ENCODE measurements around the gene GBA2. TPM values are rescaled to one million over a fixed set of nuclear protein-coding genes. Genes with fewer than 3 reads are reported as not detected.

The GBA2 gene
- total RNA-seq, 1 donor from 2014 or later = 77.3 TPM

DNA sequence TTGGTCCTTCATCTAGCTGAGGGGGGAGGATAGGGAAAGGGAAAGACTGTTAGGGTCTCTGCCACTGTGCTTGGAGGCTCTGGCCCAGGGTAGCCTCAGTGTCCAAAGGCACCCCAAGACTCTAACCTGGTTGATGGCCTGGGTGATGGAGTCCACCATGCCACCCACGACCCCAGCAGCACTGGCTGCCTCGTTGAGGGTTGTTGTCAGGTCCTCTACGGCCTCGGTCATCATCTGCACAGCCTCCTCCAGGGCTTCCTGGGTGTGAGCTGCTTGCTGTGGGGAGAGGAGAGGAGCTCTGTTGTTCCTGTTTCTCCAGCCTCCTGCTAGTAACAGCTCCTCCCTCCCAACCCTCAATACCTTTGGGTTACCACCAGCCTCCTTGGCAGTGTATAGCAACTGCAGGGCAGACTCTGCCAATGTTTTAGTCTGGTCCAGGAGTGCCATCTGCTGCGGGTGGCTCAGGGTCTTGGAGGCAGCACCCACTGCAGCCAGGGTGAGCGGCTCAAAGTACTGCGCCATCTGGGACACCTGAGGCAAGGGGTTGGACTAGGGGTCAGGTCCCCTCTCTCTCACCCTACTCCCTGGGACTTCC is 43.1 kb downstream of the GBA2 start:
- no peak for TF ChIP-seq POLR2AphosphoS5 (IDR thresholded peaks at IDR 0.05; ENCODE audit: insufficient read depth in 1 of 2, low read depth in 1 of 2)
- no peak for TF ChIP-seq POLR2A (IDR thresholded peaks at IDR 0.05)
- TF ChIP-seq, protein P1, sequence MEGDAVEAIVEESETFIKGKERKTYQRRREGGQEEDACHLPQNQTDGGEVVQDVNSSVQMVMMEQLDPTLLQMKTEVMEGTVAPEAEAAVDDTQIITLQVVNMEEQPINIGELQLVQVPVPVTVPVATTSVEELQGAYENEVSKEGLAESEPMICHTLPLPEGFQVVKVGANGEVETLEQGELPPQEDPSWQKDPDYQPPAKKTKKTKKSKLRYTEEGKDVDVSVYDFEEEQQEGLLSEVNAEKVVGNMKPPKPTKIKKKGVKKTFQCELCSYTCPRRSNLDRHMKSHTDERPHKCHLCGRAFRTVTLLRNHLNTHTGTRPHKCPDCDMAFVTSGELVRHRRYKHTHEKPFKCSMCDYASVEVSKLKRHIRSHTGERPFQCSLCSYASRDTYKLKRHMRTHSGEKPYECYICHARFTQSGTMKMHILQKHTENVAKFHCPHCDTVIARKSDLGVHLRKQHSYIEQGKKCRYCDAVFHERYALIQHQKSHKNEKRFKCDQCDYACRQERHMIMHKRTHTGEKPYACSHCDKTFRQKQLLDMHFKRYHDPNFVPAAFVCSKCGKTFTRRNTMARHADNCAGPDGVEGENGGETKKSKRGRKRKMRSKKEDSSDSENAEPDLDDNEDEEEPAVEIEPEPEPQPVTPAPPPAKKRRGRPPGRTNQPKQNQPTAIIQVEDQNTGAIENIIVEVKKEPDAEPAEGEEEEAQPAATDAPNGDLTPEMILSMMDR (IDR thresholded peaks at IDR 0.05) = no peak
- Histone ChIP-seq H3K9me3 (no peaks in the 10 kb centered on the region), H3K27ac (no peak overlapping the region), H3K4me3 (no peak overlapping the region), H3K36me3 (peaks cover 21 to 95% of the 10 kb centered on the region in 2 donors), H3K4me1 (no peaks in the 10 kb centered on the region), H3K27me3 (no peaks in the 10 kb centered on the region)
- intact Hi-C loops (cut with DNase I) = no loop called here
- no peak for DNase-seq (ENCODE audit: extremely low spot score in 2 of 2)

DNA sequence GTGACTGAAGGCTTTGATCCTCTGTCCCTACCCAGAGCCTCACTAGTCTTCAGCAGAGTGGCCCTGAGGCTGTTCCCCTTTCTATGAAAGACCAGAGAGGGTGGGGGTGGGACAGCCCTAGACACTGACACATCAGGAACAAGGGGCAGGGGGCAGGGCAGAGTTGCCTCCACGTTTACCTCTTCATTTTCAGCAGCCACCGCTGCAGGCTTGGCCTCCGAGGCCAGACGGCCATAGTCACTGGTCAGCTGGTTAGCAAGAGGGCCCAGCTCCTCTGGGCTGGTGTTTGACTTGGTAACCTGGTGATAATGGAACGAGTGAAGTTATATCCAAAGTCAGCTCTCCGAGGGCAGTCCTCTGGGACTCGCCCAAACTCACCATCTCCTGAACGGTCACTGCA is 43.7 kb downstream of the GBA2 start:
- DNase-seq (ENCODE audit: extremely low spot score in 2 of 2) = no peak
- Histone ChIP-seq H3K36me3 (peaks cover 16 to 95% of the 10 kb centered on the region in 2 donors), H3K4me3 (no peak overlapping the region), H3K9me3 (no peaks in the 10 kb centered on the region), H3K27ac (no peak overlapping the region), H3K4me1 (no peaks in the 10 kb centered on the region), H3K27me3 (no peaks in the 10 kb centered on the region)
- intact Hi-C loops (cut with DNase I) = no loop called here
- TF ChIP-seq POLR2A (IDR thresholded peaks at IDR 0.05) = no peak
- TF ChIP-seq POLR2AphosphoS5 (IDR thresholded peaks at IDR 0.05; ENCODE audit: insufficient read depth in 1 of 2, low read depth in 1 of 2) = no peak
- TF ChIP-seq, protein P1 (IDR thresholded peaks at IDR 0.05) = no peak

DNA sequence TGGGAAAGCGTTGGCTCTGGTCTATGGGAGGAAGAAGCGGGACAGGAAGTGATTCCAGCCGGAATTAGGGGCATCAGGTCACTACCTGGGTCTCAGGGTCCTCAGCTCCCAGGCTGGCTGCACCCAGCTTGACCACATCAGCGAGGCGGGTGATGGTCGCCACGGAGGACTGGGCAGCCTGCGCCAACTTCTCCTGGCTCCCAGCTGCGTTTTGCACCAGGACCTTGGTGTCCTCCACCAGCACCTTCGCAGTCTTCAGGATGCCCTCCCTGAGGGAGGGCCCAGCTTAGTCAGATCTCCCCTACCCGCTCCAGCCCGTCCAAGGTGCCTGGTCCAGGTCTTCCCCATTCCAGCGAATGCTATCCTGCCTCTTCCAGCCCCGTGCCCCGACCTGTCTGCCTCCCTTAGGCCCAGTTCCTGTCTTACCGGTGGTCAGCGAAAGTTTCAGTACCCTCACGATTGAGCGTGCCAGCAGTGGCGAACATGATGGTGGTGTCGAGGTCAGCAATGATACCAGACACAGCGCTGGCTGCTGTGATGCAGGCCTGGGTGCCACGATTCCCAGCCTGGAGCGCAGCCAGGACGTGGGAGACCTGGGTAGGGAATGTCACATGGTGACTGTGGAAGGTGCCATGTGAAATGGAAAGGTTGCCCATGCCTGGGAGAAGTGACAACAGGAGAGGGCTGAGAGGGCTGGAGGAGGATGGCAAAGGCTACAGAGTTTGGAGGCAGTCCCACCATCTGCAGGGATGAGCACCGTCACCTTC is 44.9 kb downstream of the GBA2 start:
- peaks cover 16 to 100% of the 10 kb centered on the region in 2 donors for H3K36me3 ChIP-seq
- H3K27me3 ChIP-seq = no peaks in the 10 kb centered on the region
- no peak for DNase-seq (ENCODE audit: extremely low spot score in 2 of 2)
- no peak overlapping the region for H3K27ac ChIP-seq
- no peaks in the 10 kb centered on the region for H3K4me1 ChIP-seq
- no peaks in the 10 kb centered on the region for H3K9me3 ChIP-seq
- TF ChIP-seq POLR2AphosphoS5 (IDR thresholded peaks at IDR 0.05; ENCODE audit: insufficient read depth in 1 of 2, low read depth in 1 of 2) = peak in 1 of 2 donors; percentile 6
- TF ChIP-seq, protein P1 (IDR thresholded peaks at IDR 0.05) = no peak
- intact Hi-C loops (cut with DNase I) = no loop called here
- H3K4me3 ChIP-seq = no peak overlapping the region

DNA sequence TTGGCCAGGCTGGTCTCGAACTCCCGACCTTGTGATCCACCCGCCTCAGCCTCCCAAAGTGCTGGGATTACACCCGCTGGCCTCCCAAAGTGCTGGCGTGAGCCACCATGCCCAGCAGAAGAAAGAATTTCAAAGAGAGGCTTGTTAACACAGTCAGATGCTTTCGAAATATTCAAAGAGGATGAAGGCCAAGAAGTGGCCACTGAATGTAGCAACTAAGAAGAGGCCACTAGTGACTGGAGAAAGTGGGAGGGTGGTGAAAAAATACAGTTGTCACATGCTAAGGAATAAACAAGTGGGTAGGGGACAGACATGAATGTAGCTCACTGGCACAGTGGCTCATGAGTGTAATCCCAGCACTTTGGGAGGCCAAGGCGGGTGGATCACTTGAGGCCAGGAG is 46.3 kb downstream of the GBA2 start:
- Histone ChIP-seq H3K9me3 (no peaks in the 10 kb centered on the region), H3K4me1 (no peaks in the 10 kb centered on the region), H3K36me3 (peaks cover 16 to 100% of the 10 kb centered on the region in 2 donors), H3K27ac (no peak overlapping the region), H3K4me3 (no peak overlapping the region), H3K27me3 (no peaks in the 10 kb centered on the region)
- DNase-seq (ENCODE audit: extremely low spot score in 2 of 2) = no peak
- intact Hi-C loops (cut with DNase I) = no loop called here
- TF ChIP-seq POLR2AphosphoS5 (IDR thresholded peaks at IDR 0.05; ENCODE audit: insufficient read depth in 1 of 2, low read depth in 1 of 2) (no peak), POLR2A (IDR thresholded peaks at IDR 0.05) (no peak)
- TF ChIP-seq, protein P1 (IDR thresholded peaks at IDR 0.05) = no peak

DNA sequence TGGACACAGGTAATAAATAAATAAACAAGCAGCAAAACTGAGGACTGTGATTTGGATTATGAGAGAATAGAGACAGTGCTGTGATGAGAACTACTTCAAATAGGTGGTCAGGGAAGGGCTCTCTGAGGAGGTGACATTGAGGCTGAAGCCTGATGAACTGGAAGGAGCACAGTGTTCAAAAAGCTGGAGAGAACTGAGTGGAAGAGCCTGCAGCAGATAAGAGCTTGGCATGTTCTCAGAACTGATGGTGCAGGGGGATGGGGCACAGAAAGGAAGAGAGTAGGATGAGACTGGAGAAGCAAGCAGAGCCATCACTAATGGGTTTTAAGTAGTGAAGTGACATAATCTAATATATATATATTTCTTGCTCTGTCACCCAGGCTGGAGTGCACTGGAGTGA is 48.1 kb downstream of the GBA2 start:
- TF ChIP-seq, protein P1 (IDR thresholded peaks at IDR 0.05) = no peak
- TF ChIP-seq POLR2A (IDR thresholded peaks at IDR 0.05) (no peak), POLR2AphosphoS5 (IDR thresholded peaks at IDR 0.05; ENCODE audit: insufficient read depth in 1 of 2, low read depth in 1 of 2) (no peak)
- no peak overlapping the region for H3K4me3 ChIP-seq
- no peaks in the 10 kb centered on the region for H3K9me3 ChIP-seq
- H3K4me1 ChIP-seq = no peaks in the 10 kb centered on the region
- DNase-seq (ENCODE audit: extremely low spot score in 2 of 2) = no peak
- no peak overlapping the region for H3K27ac ChIP-seq
- no peaks in the 10 kb centered on the region for H3K27me3 ChIP-seq
- H3K36me3 ChIP-seq = peaks cover 14 to 90% of the 10 kb centered on the region in 2 donors
- intact Hi-C loops (cut with DNase I) = no loop called here
